HCT116 (cell line): ENCODE results near the gene VPS9D1. TPM values are rescaled to one million over a fixed set of nuclear protein-coding genes. Genes with fewer than 3 reads are reported as not detected.

Experiments
- ATAC-seq: fragments of 200-7000 bp; cut with Tn5 transposase; 2 replicates; pipeline ENCODE4 v1.9.1; 2020; ENCODE audit warnings: mild to moderate bottlenecking, moderate library complexity
- BruUV-seq: library from RNA; stranded (reverse); fragments of 400-500 nt; replicated peaks from 2 replicates; lab custom pipeline; 2021; lab: Mats Ljungman, UMichigan
- CTCF ChIA-PET: fragments of 300-600 bp; sonication (Branson Sonifier 250); formaldehyde crosslinking; loops from one replicate; lab custom pipeline; 2021; ENCODE audit warnings: antibody characterized with exemption; lab: Charles Lee
- POLR2A ChIA-PET: fragments of 300-600, 350-600 bp; sonication (Branson Sonifier 250); formaldehyde crosslinking; loops from one replicate; lab custom pipeline; 2021; ENCODE audit warnings: antibody characterized with exemption; lab: Charles Lee
- RAD21 ChIA-PET, 2 experiments: fragments of 300-600 bp; sonication (Branson Sonifier 250); formaldehyde crosslinking; loops; one replicate each; lab custom pipeline; 2023; ENCODE audit warnings: low total read pairs in 2 of 2; ENCODE audit not compliant: uncharacterized antibody in 2 of 2, unreplicated experiment in 2 of 2, low non-redundant PET in 1 of 2; lab: Charles Lee
- DNase-seq: peaks from one replicate; pipeline ENCODE4 v3.0.0-alpha.2; 2010; ENCODE audit warnings: low read depth, low spot score
- H2AFZ ChIP-seq: fragments of 200-600 bp; shearing (Covaris generic), sonication (generic); 2 replicates; pipeline ENCODE4 v1.6.1; 2017; ENCODE audit warnings: low read depth, mixed run types, mixed read lengths, antibody characterized with exemption, low read length; ENCODE audit not compliant: poor library complexity, severe bottlenecking
- H3K27ac ChIP-seq: 2 replicates; pipeline ENCODE4 v1.5.1; 2012; ENCODE audit warnings: low read depth, low read length
- H3K27me3 ChIP-seq: fragments of 200-600 bp; sonication (generic); 2 replicates; pipeline ENCODE4 v1.6.1; 2016; ENCODE audit warnings: mixed run types, low read length, mixed read lengths; ENCODE audit not compliant: insufficient read depth
- H3K36me3 ChIP-seq, 2 experiments: fragments of 200-500 bp in 1 of 2; fragments of 200-600 bp in 1 of 2; sonication (Bioruptor generic) in 1 of 2; sonication (generic) in 1 of 2; 2 replicates each; pipeline versions ENCODE4 v1.5.1 to v1.6.1; 2014 to 2016; ENCODE audit warnings: low read length in 2 of 2, inconsistent platforms in 1 of 2, mixed read lengths in 1 of 2, mixed run types in 1 of 2; ENCODE audit not compliant: insufficient read depth in 2 of 2, control insufficient read depth in 1 of 2
- H3K4me1 ChIP-seq, 2 experiments: fragments of 200-600 bp in 1 of 2; sonication (generic) in 1 of 2; 2 replicates each; pipeline versions ENCODE4 v1.5.1 to v1.6.1; 2012 to 2017; ENCODE audit warnings: low read length in 2 of 2, inconsistent platforms in 1 of 2, mild to moderate bottlenecking in 1 of 2, mixed read lengths in 1 of 2, mixed run types in 1 of 2, moderate library complexity in 1 of 2; ENCODE audit not compliant: insufficient read depth in 2 of 2, control insufficient read depth in 1 of 2
- H3K4me2 ChIP-seq: fragments of 200-600 bp; sonication (generic); 2 replicates; pipeline ENCODE4 v1.6.1; 2017; ENCODE audit warnings: mixed run types, low read length, mixed read lengths
- H3K4me3 ChIP-seq, 2 experiments: fragments of 200-600 bp in 1 of 2; sonication (generic) in 1 of 2; replicated peaks in 1 of 2; 2 replicates each; pipeline ENCODE4 v1.5.1; 2011 to 2016; ENCODE audit warnings: low read length in 2 of 2, control low read depth in 1 of 2, low read depth in 1 of 2, mild to moderate bottlenecking in 1 of 2, mixed read lengths in 1 of 2, mixed run types in 1 of 2
- H3K79me2 ChIP-seq: fragments of 200-600 bp; sonication (generic); 2 replicates; pipeline ENCODE4 v1.6.1; 2017; ENCODE audit warnings: mild to moderate bottlenecking, mixed run types, low read length, moderate library complexity, mixed read lengths; ENCODE audit not compliant: insufficient read depth
- H3K9ac ChIP-seq: fragments of 200-600 bp; sonication (generic); 2 replicates; pipeline ENCODE4 v1.6.1; 2016; ENCODE audit warnings: low read length, mixed read lengths
- H3K9me2 ChIP-seq: fragments of 200-600 bp; sonication (generic), shearing (Covaris generic); 2 replicates; pipeline ENCODE4 v1.6.1; 2017; ENCODE audit warnings: mixed run types, mild to moderate bottlenecking, moderate library complexity; ENCODE audit not compliant: insufficient read depth
- H3K9me3 ChIP-seq, 2 experiments: fragments of 200-500 bp in 1 of 2; fragments of 200-600 bp in 1 of 2; sonication (Bioruptor generic) in 1 of 2; sonication (generic) in 1 of 2; 2 replicates each; pipeline ENCODE4 v1.6.1; 2014 to 2017; ENCODE audit warnings: low read length in 2 of 2, mixed read lengths in 2 of 2, inconsistent platforms in 1 of 2, low read depth in 1 of 2, mild to moderate bottlenecking in 1 of 2, mixed run types in 1 of 2, moderate library complexity in 1 of 2; ENCODE audit not compliant: control insufficient read depth in 1 of 2, insufficient read depth in 1 of 2
- H4K20me1 ChIP-seq: fragments of 200-600 bp; sonication (generic), shearing (Covaris generic); 2 replicates; pipeline ENCODE4 v1.6.1; 2017; ENCODE audit warnings: mixed run types, mild to moderate bottlenecking, moderate library complexity; ENCODE audit not compliant: insufficient read depth
- CBX3 ChIP-seq: IDR thresholded peaks from 2 replicates; pipeline ENCODE4 v1.6.1; 2012; ENCODE audit warnings: low read depth
- CEBPB ChIP-seq: IDR thresholded peaks from 2 replicates; pipeline ENCODE4 v1.6.1; 2012; ENCODE audit warnings: low read depth
- EZH2phosphoT487 ChIP-seq: fragments of 200-600 bp; IDR thresholded peaks from 2 replicates; pipeline ENCODE4 v1.6.1; 2018; ENCODE audit warnings: antibody characterized with exemption, borderline replicate concordance
- JUND ChIP-seq: IDR thresholded peaks from 2 replicates; pipeline ENCODE4 v1.6.1; 2012
- MAX ChIP-seq: IDR thresholded peaks from 2 replicates; pipeline ENCODE4 v1.6.1; 2012
- POLR2AphosphoS5 ChIP-seq: IDR thresholded peaks from 2 replicates; pipeline ENCODE4 v1.6.1; 2011; ENCODE audit warnings: mild to moderate bottlenecking, low read depth, low read length, moderate library complexity
- RAD21 ChIP-seq: IDR thresholded peaks from 2 replicates; pipeline ENCODE4 v1.6.1; 2012; ENCODE audit warnings: low read depth, mild to moderate bottlenecking
- SP1 ChIP-seq: IDR thresholded peaks from 2 replicates; pipeline ENCODE4 v1.6.1; 2012; ENCODE audit warnings: low read depth
- SRF ChIP-seq: IDR thresholded peaks from 2 replicates; pipeline ENCODE4 v1.6.1; 2012; ENCODE audit warnings: low read depth
- TCF7L2 ChIP-seq: IDR thresholded peaks from 2 replicates; pipeline ENCODE4 v1.7.0; 2011; ENCODE audit warnings: borderline replicate concordance, inconsistent platforms; ENCODE audit not compliant: insufficient read depth, insufficient read length; ENCODE audit errors: extremely low read depth
- ZNF274 ChIP-seq: fragments of 200-500 bp; sonication (Bioruptor generic); IDR thresholded peaks from 2 replicates; pipeline ENCODE4 v1.6.1; 2014; ENCODE audit warnings: mild to moderate bottlenecking, low read depth, low read length, inconsistent platforms
- intact Hi-C: fragments of 100-400 bp; cut with micrococcal nuclease; formaldehyde crosslinking; loops from 2 replicates; pipeline ENCODE4 v1.10.0; 2022
- total RNA-seq: library from RNA; stranded (reverse); gene quantifications from one replicate; pipeline ENCODE4 v1.2.1, GENCODE V29; 2021; ENCODE audit not compliant: unreplicated experiment
- TF ChIP-seq, protein P1 (sequence below): IDR thresholded peaks from 2 replicates; pipeline ENCODE4 v1.6.1; 2012
- TF ChIP-seq, protein P2 (sequence below): IDR thresholded peaks from 2 replicates; pipeline ENCODE4 v1.6.1; 2011; ENCODE audit warnings: mild to moderate bottlenecking, low read length, moderate library complexity; ENCODE audit not compliant: insufficient replicate concordance; ENCODE audit errors: extremely low read depth
- TF ChIP-seq, protein P3 (sequence below), 3 experiments: fragments of 200-600 bp in 1 of 3; sonication (generic) in 1 of 3; IDR thresholded peaks in 2 of 3; conservative IDR thresholded peaks in 1 of 3; 2 replicates each; pipeline ENCODE4 v1.5.1; 2012 to 2017; ENCODE audit warnings: low read depth in 2 of 3, low read length in 2 of 3, antibody characterized with exemption in 1 of 3, borderline replicate concordance in 1 of 3, control low read depth in 1 of 3, mild to moderate bottlenecking in 1 of 3, mixed read lengths in 1 of 3, mixed run types in 1 of 3, moderate library complexity in 1 of 3; ENCODE audit not compliant: insufficient read depth in 1 of 3

VPS9D1 gene
- total RNA-seq, 1 experiment from 2014 or later = 4.2 TPM

GRCh38 chr16:89669755-89670154 is 50.9 kb downstream of the VPS9D1 start:
- Histone ChIP-seq H3K4me1 (peaks cover 0 to 5% of the 10 kb centered on the region in 2 experiments; a peak in 1 of 4 replicates), H3K4me2 (no peak overlapping the region), H3K27ac (no peak overlapping the region), H2AFZ (no peak overlapping the region), H4K20me1 (no peaks in the 10 kb centered on the region), H3K9ac (no peak overlapping the region), H3K79me2 (no peaks in the 10 kb centered on the region), H3K9me3 (peaks cover 5% of the 10 kb centered on the region in 2 experiments; a peak in 1 of 4 replicates), H3K27me3 (no peaks in the 10 kb centered on the region), H3K9me2 (no peaks in the 10 kb centered on the region), H3K36me3 (peaks cover 0 to 4% of the 10 kb centered on the region in 2 experiments; a peak in 1 of 4 replicates), H3K4me3 (no peak overlapping the region)
- no peak for ATAC-seq
- ChIA-PET RAD21 (no interaction called here), POLR2A (no interaction called here), CTCF (no interaction called here)
- intact Hi-C loops = no loop called here
- TF ChIP-seq ZNF274 = no peak
- TF ChIP-seq POLR2AphosphoS5 = no peak
- TF ChIP-seq, protein P1, sequence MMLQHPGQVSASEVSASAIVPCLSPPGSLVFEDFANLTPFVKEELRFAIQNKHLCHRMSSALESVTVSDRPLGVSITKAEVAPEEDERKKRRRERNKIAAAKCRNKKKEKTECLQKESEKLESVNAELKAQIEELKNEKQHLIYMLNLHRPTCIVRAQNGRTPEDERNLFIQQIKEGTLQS = no peak
- no peak for TF ChIP-seq CEBPB
- no peak for TF ChIP-seq SRF
- no peak for TF ChIP-seq EZH2phosphoT487
- TF ChIP-seq SP1 = no peak
- TF ChIP-seq, protein P2, sequence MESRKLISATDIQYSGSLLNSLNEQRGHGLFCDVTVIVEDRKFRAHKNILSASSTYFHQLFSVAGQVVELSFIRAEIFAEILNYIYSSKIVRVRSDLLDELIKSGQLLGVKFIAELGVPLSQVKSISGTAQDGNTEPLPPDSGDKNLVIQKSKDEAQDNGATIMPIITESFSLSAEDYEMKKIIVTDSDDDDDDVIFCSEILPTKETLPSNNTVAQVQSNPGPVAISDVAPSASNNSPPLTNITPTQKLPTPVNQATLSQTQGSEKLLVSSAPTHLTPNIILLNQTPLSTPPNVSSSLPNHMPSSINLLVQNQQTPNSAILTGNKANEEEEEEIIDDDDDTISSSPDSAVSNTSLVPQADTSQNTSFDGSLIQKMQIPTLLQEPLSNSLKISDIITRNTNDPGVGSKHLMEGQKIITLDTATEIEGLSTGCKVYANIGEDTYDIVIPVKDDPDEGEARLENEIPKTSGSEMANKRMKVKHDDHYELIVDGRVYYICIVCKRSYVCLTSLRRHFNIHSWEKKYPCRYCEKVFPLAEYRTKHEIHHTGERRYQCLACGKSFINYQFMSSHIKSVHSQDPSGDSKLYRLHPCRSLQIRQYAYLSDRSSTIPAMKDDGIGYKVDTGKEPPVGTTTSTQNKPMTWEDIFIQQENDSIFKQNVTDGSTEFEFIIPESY = no peak
- TF ChIP-seq JUND = no peak
- TF ChIP-seq TCF7L2 = no peak
- no peak for TF ChIP-seq RAD21
- TF ChIP-seq, protein P3, sequence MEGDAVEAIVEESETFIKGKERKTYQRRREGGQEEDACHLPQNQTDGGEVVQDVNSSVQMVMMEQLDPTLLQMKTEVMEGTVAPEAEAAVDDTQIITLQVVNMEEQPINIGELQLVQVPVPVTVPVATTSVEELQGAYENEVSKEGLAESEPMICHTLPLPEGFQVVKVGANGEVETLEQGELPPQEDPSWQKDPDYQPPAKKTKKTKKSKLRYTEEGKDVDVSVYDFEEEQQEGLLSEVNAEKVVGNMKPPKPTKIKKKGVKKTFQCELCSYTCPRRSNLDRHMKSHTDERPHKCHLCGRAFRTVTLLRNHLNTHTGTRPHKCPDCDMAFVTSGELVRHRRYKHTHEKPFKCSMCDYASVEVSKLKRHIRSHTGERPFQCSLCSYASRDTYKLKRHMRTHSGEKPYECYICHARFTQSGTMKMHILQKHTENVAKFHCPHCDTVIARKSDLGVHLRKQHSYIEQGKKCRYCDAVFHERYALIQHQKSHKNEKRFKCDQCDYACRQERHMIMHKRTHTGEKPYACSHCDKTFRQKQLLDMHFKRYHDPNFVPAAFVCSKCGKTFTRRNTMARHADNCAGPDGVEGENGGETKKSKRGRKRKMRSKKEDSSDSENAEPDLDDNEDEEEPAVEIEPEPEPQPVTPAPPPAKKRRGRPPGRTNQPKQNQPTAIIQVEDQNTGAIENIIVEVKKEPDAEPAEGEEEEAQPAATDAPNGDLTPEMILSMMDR (IDR thresholded peaks at IDR 0.05 in 2 of 3, conservative IDR thresholded peaks at IDR 0.05 in 1 of 3; ENCODE audit: borderline replicate concordance in 1 of 3, insufficient read depth in 1 of 3, low read depth in 2 of 3, low read length in 2 of 3) = no peak
- TF ChIP-seq CBX3 = no peak
- TF ChIP-seq MAX = no peak
- no peak for DNase-seq
- no TSS peak for BruUV-seq
